ENCODE measurements around the gene EXOSC10.
"Not testable (repeated sequence)": the region's sequence is repeated elsewhere in the genome, so short reads cannot be mapped to it uniquely, and the experiment has no call there.

GRCh38 chr1:11063937-11064537, 35.6 kb downstream of the EXOSC10 start:
- TF ChIP-seq CTCF (conservative IDR thresholded peaks at IDR 0.05); EZH2 (IDR thresholded peaks at IDR 0.05; ENCODE audit: low read depth): not testable (repeated sequence)

All from PC-9 (cell line).